Inferior parietal cortex (tissue), 1 donor: Measurements from ENCODE around the gene PHF23.
"Not testable (repeated sequence)": the region's sequence is repeated elsewhere in the genome, so short reads cannot be mapped to it uniquely, and the experiment has no call there.

Source experiments
- DNase-seq: peaks from one replicate; pipeline ENCODE4 v3.0.0-alpha.2; 2016; ENCODE audit errors: extremely low spot score

The PHF23 gene

GRCh38 chr17:7258731-7259554 is 19.7 kb upstream of the PHF23 start:
- DNase-seq = no peak

- no peak for DNase-seq
These were observed 17.7 kb upstream of the PHF23 start for GRCh38 chr17:7256766-7257456.

DNA sequence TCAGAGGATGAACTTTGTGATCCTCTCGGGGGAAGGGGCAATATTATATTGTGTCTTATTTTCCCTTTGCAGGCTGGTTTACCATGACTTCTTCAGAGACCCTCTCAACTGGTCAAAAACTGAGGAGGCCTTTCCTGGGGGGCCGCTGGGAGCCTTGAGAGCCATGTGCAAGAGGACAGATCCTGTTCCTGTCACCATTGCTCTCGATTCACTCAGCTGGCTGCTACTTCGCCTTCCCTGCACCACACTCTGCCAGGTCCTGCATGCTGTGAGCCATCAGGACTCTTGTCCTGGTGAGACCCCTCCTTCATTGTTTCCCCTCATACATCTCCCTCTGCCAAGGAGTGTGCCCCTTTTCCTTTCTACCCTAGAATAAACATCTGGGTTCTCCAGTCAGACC is 15.3 kb upstream of the PHF23 start:
- DNase-seq = no peak

DNA sequence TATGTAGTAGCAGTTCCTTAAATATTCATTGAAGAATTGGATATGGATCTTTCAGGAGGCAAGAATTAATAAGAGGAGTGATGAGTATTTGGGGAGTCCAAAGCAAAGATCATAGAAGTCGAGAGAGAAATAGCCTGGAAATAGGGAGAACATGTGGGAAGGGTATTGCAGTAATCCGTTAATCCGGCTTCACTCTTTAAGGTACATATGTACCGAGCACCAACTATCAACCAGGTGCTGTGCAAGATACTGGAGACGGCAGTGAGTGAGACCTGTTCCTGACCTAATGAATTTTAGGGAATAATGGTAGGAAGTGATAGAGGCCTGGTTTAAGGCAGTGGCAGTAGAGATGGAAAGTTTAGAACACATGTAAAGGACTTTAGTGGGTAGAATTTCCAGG is 13.8 kb upstream of the PHF23 start:
- no peak for DNase-seq

DNA sequence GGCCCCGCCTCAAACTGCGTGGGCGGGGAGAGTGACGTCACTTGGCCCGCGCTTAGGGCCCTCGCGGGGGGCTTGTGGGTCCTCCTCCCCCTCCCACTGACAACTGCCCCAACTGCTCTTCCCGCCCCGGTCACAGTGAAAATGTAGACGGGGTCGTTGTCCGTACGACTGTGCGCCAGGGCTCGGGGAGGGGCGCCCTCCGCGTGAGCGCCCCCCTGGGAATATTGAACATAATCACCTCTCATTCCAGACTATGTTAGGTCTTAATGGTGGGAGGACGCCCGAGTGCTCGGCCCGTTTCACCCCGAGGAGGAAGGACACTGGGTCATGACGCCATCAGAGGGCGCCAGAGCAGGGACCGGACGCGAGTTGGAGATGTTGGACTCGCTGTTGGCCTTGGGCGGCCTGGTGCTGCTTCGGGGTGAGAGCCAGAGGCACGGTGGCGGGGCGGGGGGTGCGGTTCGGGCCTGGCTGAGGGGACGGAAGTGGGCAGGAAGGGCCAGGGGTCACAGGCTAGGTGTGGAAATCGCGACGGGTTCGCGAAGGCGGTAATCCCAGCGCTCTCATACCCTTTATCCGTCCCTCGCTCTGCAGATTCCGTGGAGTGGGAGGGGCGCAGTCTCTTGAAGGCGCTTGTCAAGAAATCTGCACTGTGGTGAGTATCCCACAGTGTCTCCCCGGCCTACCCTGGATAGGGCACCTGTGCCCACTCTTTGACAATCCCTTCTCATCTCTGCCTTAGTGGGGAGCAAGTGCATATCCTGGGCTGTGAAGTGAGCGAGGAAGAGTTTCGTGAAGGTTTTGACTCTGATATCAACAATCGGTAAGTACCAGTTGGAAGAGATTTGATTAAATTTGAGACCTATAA is 13.2 kb upstream of the PHF23 start, which contains the start of gene ELP5:
Gene ELP5, plus strand, starts transcription at position 40 of the 868 bp plus-strand sequence. Its CDS starts 336 bp downstream, at position 376.
- DNase-seq = peak; percentile 89

DNA sequence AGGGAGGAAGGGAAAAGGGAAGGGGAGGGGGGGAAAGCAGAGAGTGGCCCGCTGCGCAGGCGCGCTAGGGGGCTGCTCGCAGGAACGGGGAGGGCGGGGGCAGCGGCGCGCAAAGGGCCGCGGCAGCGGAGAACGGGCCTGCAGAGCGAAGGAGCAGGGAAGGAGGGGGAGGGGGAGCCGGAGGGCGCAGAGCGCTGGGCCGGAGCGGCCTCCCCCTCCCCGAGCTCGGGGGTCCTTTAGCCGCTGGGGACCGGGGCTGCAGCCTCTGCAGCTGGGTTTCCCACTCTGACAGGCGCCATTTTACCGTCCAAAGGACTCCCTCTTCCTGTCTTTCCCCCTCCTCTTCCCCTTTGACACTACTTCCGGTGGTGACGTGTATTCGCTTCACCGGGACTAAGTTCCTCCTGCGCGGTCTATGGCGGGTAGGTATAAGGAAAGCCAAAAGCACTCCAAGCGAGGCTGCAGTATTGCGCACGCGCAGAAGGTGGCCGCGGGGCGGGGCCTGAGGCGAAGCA is 12.5 kb upstream of the PHF23 start, which contains the start of gene CTDNEP1:
Gene CTDNEP1, minus strand, starts transcription at position 74 of the 515 bp plus-strand sequence. CDS start 438 bp downstream, outside the sequence.
- peak; percentile 99 for DNase-seq

DNA sequence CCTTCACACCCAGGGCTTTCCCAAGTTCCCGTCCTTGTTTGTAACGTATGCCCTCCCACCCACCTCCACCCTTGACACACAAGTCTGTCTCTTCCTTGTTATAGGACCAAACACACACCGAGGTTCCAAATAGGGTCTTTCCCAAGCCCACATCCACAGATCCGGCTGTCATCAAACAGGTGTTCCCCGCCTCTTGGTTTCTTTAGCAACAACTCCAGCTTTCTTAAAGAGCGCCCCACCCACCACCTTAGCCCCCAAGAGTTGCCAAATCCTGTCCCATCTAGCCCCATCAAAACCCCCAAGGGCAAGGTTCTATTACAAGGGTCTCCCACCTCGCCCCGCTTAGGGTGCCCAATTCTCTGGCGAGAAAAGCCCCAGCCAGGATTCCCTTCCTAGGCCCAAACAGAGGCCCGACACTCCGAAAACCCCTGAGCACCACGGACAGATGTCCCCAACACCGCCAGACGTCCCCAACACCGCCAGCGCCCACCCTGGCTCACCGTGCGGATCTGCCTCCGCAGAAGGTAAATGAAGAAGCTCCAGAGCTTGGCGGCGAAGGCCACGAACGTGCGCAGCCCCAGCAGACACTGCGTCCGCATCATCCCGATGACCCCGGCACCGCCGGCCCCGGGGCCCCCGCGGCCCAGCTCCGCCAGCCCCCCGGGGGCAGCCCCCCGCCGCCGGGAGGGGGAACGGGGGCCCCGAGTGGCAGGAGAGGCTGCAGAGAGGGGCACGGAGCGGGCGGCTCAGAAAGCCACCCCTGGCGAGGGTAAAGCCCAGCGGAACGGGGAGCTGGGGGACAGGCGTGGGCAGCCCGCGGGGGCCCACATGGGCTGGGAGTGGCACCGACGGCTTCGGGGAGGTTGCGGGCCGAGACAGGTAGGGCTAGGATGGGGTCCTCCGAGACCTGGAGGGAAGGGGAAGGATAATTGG is 11.7 kb upstream of the PHF23 start:
- no peak for DNase-seq

DNA sequence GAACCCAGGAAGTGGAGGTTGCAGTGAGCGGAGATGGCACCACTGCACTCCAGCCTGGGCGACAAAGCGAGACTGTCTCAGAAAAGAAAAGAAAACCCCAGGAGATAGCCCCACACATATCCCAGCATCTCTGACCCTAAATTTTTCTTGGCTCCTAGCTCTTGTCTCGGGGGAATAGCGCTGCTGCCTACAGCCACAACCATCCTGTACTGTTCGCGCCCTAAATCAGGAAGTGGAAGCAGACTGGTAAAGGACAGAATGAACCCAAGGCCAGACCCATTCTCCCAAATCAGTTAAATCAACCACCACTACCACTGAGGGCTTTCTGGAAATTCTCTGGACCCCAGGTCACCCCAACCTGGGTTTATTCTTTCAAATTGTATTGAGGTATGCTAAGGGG is 10.6 kb upstream of the PHF23 start:
- DNase-seq = no peak

DNA sequence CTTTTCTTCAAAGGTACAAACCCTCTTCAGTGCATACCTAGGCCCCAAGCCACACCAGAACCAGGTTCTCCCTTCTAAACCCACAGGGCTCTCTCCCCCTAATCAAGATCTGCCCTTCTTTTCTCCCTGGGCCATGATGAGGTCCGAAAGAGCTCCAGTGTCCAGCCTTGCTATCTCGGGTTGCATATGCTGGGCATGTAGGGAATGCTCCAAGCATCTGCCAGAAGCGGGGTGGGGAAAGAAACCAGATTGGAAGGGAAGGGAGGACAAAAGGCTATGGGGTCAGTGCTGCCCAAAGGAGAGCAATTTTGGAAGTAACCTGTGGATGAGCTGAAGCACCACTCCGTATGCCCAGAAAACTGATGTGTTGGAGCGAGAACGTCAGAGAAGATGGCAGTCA is 10.0 kb upstream of the PHF23 start:
- no peak for DNase-seq

GRCh38 chr17:7248796-7249195 is 9.5 kb upstream of the PHF23 start:
- DNase-seq = no peak

- DNase-seq = no peak
These were observed 7.5 kb upstream of the PHF23 start for GRCh38 chr17:7246779-7247178.

- not testable (repeated sequence) for DNase-seq
These were observed 4.6 kb upstream of the PHF23 start for GRCh38 chr17:7243838-7244237.

DNA sequence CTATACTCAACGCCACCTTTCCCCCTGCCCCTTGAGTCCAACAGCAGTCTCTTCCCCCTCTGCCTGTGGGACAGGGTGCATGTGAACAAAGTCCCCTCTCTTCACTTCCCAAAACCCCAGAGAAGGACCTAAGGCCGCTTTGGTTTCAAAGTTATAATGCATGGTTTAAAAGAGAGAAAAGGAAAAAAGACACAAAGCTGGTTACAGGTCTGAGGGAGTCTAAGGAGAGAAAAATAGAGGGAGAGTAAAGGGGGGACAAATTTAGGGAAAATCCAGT is 4.1 kb upstream of the PHF23 start:
- DNase-seq = no peak

- DNase-seq = peak; percentile 97
These were observed 3.6 kb upstream of the PHF23 start for GRCh38 chr17:7242717-7243452.

DNA sequence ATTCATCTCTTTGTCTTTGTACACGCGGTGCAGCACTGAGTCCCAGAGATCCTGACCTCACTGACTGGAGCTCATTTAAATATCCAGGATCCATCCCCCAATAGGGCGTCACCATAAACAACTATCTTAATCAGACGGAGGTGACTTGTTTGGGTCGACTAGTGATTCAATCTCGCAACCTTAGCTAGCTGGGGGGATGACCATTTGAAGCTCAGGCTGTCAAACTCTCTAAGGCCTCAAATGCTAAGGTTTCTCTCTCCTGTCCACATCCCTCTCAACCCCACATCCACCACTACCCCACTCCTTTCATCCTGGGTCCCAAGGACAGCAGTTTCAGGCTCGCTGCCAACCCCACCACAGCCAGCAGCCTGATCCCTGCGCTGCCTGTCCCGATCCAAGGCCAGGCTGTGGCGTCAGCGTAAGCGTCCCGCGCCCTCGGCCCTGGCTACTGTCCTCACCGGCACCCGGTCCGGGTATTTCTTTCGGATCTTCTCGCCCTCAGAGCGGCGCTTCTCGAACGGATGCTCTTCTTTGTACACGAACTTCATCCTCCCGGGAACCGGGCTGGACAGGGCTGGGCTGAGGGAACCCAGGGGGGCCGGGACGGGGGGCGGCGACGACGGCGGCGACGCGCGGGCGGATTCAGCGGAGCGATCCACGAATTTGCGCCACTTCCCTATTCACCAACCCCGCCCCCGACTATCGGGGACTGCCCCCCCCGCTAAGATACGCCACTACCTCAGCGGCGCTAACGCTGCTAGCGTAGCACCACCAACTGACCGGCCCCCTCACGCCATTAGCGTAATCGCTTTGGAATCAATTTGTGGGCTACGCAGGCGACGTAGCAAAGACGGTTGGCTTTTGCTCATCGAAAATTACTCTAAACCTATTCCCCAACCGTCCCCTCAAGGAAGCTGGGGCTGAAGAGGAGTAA is 2.8 kb upstream of the PHF23 start, which contains the start of gene GABARAP:
Gene GABARAP, minus strand, starts transcription at position 667 of the 934 bp plus-strand sequence. Its CDS starts 119 bp downstream, at position 548.
- peak; percentile 92 for DNase-seq

GRCh38 chr17:7241090-7241733 is 2.0 kb upstream of the PHF23 start:
- no peak for DNase-seq

- DNase-seq = no peak
These were observed 1.1 kb upstream of the PHF23 start for GRCh38 chr17:7240375-7240774.

GRCh38 chr17:7238420-7239090 is 702 bp downstream of the PHF23 start:
- no peak for DNase-seq
